Measurements from ENCODE around the gene GMEB1.
"Not testable (repeated sequence)": the region's sequence is repeated elsewhere in the genome, so short reads cannot be mapped to it uniquely, and the experiment has no call there.

Gene GMEB1

GRCh38 chr1:28644494-28644893 lies 24.1 kb upstream of the GMEB1 start:
- H3K27ac ChIP-seq: peak overlapping the region; percentile 100
- TF ChIP-seq, protein P1, sequence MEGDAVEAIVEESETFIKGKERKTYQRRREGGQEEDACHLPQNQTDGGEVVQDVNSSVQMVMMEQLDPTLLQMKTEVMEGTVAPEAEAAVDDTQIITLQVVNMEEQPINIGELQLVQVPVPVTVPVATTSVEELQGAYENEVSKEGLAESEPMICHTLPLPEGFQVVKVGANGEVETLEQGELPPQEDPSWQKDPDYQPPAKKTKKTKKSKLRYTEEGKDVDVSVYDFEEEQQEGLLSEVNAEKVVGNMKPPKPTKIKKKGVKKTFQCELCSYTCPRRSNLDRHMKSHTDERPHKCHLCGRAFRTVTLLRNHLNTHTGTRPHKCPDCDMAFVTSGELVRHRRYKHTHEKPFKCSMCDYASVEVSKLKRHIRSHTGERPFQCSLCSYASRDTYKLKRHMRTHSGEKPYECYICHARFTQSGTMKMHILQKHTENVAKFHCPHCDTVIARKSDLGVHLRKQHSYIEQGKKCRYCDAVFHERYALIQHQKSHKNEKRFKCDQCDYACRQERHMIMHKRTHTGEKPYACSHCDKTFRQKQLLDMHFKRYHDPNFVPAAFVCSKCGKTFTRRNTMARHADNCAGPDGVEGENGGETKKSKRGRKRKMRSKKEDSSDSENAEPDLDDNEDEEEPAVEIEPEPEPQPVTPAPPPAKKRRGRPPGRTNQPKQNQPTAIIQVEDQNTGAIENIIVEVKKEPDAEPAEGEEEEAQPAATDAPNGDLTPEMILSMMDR (IDR thresholded peaks at IDR 0.05): no peak
- TF ChIP-seq ZFX (IDR thresholded peaks at IDR 0.05; ENCODE audit: borderline replicate concordance): no peak

GRCh38 chr1:28645406-28645805 lies 23.2 kb upstream of the GMEB1 start:
- H3K27ac ChIP-seq: peak overlapping the region; percentile 100

DNA sequence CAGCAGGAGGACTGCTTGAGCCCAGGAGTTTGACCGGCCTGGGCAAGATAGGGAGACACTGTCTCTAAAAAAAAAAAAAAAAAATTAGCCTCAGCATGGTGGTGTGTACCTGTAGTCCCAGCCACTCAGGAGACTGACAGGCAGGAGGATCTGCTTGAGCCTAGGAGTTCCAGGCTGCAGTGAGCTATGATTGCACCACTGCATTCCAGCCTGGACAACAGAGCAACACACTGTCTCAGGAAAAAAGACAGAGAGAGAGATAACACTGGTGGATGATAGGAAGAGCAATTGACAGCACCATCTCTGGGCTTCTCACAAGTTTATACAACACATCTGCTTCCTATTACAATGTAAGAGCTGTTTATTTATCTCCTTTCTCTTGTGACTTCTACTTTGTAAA lies 22.5 kb upstream of the GMEB1 start:
- H3K27ac ChIP-seq: peak overlapping the region; percentile 100

DNA sequence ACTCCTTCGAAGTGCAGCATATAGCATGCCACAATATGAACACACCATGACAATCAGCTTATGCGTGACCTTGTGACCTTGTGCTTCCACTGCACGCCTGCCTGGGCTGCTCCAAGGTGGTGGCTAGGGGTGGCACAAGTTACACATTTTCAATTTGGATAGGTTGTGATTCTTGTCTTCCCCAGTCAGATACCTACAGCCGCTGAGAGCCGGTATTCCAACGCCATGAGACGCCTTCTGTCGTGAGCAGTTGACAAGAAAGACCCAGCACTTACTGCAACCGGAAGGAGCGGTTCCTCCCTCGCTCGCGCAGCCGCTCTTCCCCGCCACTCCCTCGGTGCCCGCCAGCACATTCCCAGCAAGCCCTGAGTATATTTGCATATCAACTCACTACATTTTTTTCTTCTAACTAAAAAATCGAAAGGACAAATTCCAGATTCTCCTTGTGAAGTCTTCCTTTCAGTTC lies 20.5 kb upstream of the GMEB1 start:
- peak overlapping the region; percentile 100 for H3K27ac ChIP-seq
- TF ChIP-seq ZFX (IDR thresholded peaks at IDR 0.05; ENCODE audit: borderline replicate concordance): no peak
- TF ChIP-seq, protein P1 (IDR thresholded peaks at IDR 0.05): no peak

More for the DNA sequence above, 22.5 kb upstream of the GMEB1 start:
- no peak for TF ChIP-seq ZFX (IDR thresholded peaks at IDR 0.05; ENCODE audit: borderline replicate concordance)
- TF ChIP-seq, protein P1 (IDR thresholded peaks at IDR 0.05): no peak

DNA sequence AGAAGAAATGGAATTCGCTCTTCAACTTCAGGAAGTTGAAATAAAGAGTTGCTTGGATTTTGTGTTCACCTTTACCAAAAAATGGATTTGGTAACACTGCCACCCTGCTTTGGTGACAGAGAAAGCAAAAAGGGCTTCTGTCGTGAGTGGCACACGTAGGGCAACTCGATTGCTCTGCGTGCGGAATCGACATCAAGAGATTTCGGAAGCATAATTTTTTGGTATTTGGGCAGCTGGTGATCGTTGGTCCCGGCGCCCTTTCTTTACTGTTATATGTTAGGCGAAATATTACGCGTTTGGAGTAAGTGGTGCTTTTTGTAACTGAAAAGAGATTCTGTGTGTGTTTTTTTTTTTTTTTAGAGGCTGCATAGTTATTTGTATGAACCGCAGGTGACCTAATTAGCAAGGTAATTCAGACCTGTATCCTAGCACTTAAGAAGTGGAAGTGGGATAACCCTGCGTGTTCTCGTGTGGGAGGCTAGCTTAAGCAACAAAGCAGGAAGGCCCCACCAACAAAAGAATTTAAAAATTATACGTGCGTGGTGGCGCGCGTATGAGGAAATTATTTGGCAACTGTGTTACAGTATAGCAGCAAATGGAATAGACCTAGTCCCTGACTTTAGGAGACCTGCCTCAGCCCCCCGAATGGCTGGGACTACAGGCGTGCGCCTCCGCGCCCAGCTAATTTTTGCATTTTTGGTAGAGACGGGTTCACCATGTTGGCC lies 19.9 kb upstream of the GMEB1 start, which contains the start of gene RNU11:
Gene RNU11, plus strand, starts transcription at position 127 of the 725 bp plus-strand sequence.
- TF ChIP-seq, protein P1 (IDR thresholded peaks at IDR 0.05): no peak
- TF ChIP-seq ZFX (IDR thresholded peaks at IDR 0.05; ENCODE audit: borderline replicate concordance): no peak
- peak within 1 kb of the TSS; percentile 100 for H3K27ac ChIP-seq

DNA sequence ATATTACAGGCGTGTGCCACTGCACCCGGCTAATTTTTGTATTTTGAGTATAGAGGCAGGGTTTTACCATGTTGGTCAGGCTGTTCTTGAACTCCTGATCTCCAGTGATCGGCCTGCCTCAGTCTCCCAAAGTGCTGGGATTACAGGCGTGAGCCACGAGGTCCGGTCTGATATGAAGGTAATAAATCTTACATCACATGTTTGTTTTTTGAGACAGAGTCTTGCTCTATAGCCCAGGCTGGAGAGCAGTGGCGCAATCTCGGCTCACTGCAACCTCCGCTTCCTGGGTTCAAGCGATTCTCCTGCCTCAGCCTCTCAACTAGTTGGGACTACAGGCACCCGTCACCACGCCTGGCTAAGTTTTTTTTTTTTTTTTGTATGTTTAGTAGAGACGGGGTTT lies 15.5 kb upstream of the GMEB1 start:
- not testable (repeated sequence) for H3K27ac ChIP-seq

DNA sequence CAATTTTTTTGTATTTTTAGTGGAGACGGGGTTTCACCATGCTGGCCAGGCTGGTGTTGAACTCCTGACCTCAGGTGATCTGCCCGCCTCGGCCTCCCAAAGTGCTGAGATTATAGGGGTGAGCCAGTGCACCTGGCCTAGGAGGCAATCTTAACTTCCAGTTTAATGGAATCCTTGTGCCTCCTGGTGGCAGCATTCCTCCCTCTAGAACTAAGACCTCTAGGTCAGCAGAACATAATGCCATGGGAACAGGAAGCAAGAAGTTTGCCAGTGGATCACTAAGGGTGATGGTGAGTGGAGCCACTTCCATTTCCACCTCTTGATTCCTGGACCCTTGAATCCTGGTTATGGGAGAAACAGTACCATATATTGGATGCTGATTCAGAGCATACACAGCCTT lies 14.7 kb upstream of the GMEB1 start:
- not testable (repeated sequence) for H3K27ac ChIP-seq
- TF ChIP-seq, protein P1 (IDR thresholded peaks at IDR 0.05): peak; percentile 23; the same call in 1 of the 2 replicates

DNA sequence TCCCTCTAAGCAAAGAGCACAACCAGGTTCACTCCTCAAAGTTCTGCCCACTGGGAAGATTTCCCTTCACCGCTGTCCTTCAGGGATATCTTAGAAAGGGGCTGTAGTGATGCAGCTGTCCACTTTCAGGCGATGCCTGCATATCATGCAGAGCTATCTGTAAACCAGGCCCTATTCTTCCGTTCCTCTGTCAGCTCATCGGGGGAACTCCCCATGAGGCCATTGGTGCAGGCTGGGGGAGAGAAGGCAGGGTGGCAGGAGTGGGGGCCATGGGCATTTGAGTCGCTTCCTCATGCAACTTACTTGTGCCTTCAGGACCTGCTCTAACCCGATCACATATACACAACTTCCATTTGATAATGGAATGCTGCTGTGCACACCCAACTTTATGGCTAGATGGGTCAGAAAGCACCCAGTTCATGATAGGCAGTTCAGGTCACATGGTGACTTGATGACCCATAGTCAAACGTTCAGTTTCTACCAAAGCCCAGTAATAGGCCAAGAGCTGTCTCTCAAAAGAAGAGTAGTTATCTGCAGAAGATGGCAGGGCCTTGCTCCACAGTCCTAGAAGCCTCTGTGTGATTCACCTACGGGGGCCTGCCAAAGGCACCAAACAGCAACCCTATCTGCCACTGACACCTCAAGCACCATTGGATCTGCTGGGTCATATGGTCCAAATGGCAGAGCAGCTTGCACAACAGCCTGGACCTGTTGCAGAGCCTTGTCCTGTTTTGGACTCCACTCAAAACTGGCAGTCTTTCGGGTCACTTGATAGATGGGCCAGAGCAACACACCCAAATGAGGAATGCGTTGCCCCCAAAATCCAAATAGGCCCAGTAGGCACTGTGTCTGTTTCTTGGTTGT lies 12.9 kb upstream of the GMEB1 start:
- not testable (repeated sequence) for H3K27ac ChIP-seq
